Mucosa of rectum (tissue), 2 donors: ENCODE results near the gene LIPI.
"Not testable (repeated sequence)": the region's sequence is repeated elsewhere in the genome, so short reads cannot be mapped to it uniquely, and the experiment has no call there.

Experiments
- H3K27ac ChIP-seq, 2 donors: one replicate each; pipeline ENCODE4 v1.7.0; 2013; ENCODE audit warnings: inconsistent platforms in 2 of 2, low read depth in 2 of 2, low read length in 2 of 2
- H3K27me3 ChIP-seq, 2 donors: one replicate each; pipeline ENCODE4 v1.7.0; 2013; ENCODE audit warnings: low read length in 2 of 2; ENCODE audit not compliant: control insufficient read depth in 2 of 2, insufficient read depth in 2 of 2
- H3K36me3 ChIP-seq, 2 donors: one replicate each; pipeline ENCODE4 v1.7.0; 2013; ENCODE audit warnings: low read length in 2 of 2; ENCODE audit not compliant: control insufficient read depth in 2 of 2, insufficient read depth in 2 of 2
- H3K4me1 ChIP-seq, 2 donors: one replicate each; pipeline ENCODE4 v1.7.0; 2013; ENCODE audit warnings: low read length in 2 of 2, mild to moderate bottlenecking in 1 of 2; ENCODE audit not compliant: control insufficient read depth in 2 of 2, insufficient read depth in 2 of 2
- H3K4me3 ChIP-seq, 2 donors: one replicate each; pipeline ENCODE4 v1.7.0; 2013; ENCODE audit warnings: low read length in 2 of 2
- H3K9ac ChIP-seq, 2 donors: one replicate each; pipeline ENCODE4 v1.7.0; 2013; ENCODE audit warnings: low read length in 2 of 2, low read depth in 1 of 2, mild to moderate bottlenecking in 1 of 2
- H3K9me3 ChIP-seq, 2 donors: one replicate each; pipeline ENCODE4 v1.7.0; 2013; ENCODE audit warnings: low read length in 2 of 2; ENCODE audit not compliant: control insufficient read depth in 2 of 2
- donor health status: healthy.
- donor health status: Normal muscosa, but diverticular disease.

The LIPI gene

GRCh38 chr21:14236180-14236579 lies 25.4 kb upstream of the LIPI start:
- H3K27ac ChIP-seq = no peak overlapping the region
- no peaks in the 10 kb centered on the region for H3K9me3 ChIP-seq
- no peaks in the 10 kb centered on the region for H3K4me1 ChIP-seq
- no peaks in the 10 kb centered on the region for H3K27me3 ChIP-seq
- no peak overlapping the region for H3K9ac ChIP-seq
- H3K4me3 ChIP-seq = no peak overlapping the region
- no peaks in the 10 kb centered on the region for H3K36me3 ChIP-seq

GRCh38 chr21:14235101-14235500 lies 24.3 kb upstream of the LIPI start:
- Histone ChIP-seq H3K4me3 (no peak overlapping the region), H3K36me3 (no peaks in the 10 kb centered on the region), H3K4me1 (no peaks in the 10 kb centered on the region), H3K9me3 (no peaks in the 10 kb centered on the region), H3K27me3 (no peaks in the 10 kb centered on the region), H3K27ac (no peak overlapping the region), H3K9ac (no peak overlapping the region)

GRCh38 chr21:14229399-14229798 lies 18.6 kb upstream of the LIPI start:
- Histone ChIP-seq H3K4me1 (no peaks in the 10 kb centered on the region), H3K36me3 (no peaks in the 10 kb centered on the region), H3K9ac (no peak overlapping the region), H3K9me3 (no peaks in the 10 kb centered on the region), H3K4me3 (no peak overlapping the region), H3K27ac (no peak overlapping the region), H3K27me3 (no peaks in the 10 kb centered on the region)

GRCh38 chr21:14223365-14223764 lies 12.6 kb upstream of the LIPI start:
- no peaks in the 10 kb centered on the region for H3K4me1 ChIP-seq
- H3K4me3 ChIP-seq = no peak overlapping the region
- no peaks in the 10 kb centered on the region for H3K27me3 ChIP-seq
- H3K9ac ChIP-seq = no peak overlapping the region
- H3K36me3 ChIP-seq = no peaks in the 10 kb centered on the region
- no peaks in the 10 kb centered on the region for H3K9me3 ChIP-seq
- no peak overlapping the region for H3K27ac ChIP-seq

GRCh38 chr21:14215971-14216641 lies 5.4 kb upstream of the LIPI start, which contains the start of gene RBM11:
Gene RBM11, plus strand, starts transcription at chr21:14216157. Its CDS starts 30 bp downstream, at chr21:14216187.
- Histone ChIP-seq H3K27ac (no peak within 1 kb of the TSS), H3K4me1 (no peaks in the 10 kb centered on the region), H3K4me3 (peak within 1 kb of the TSS; percentile 54 to 78), H3K36me3 (no peaks in the 10 kb centered on the region), H3K27me3 (no peaks in the 10 kb centered on the region), H3K9me3 (no peaks in the 10 kb centered on the region), H3K9ac (peak within 1 kb of the TSS; percentile 26 to 36)

- Histone ChIP-seq H3K27me3 (no peaks in the 10 kb centered on the region), H3K4me3 (no peak overlapping the region), H3K9me3 (no peaks in the 10 kb centered on the region), H3K9ac (no peak overlapping the region), H3K27ac (no peak overlapping the region), H3K36me3 (no peaks in the 10 kb centered on the region), H3K4me1 (no peaks in the 10 kb centered on the region)
These were observed 2.4 kb upstream of the LIPI start for GRCh38 chr21:14213164-14213563.

- Histone ChIP-seq H3K4me3 (no peak overlapping the region), H3K9me3 (no peaks in the 10 kb centered on the region), H3K4me1 (no peaks in the 10 kb centered on the region), H3K36me3 (no peaks in the 10 kb centered on the region), H3K27me3 (no peaks in the 10 kb centered on the region), H3K9ac (no peak overlapping the region), H3K27ac (no peak overlapping the region)
These were observed 4.5 kb downstream of the LIPI start for GRCh38 chr21:14206222-14206621.

GRCh38 chr21:14166463-14167223 lies 44.1 kb downstream of the LIPI start:
- H3K4me1 ChIP-seq, H3K36me3 ChIP-seq, H3K4me3 ChIP-seq, H3K27me3 ChIP-seq, H3K9me3 ChIP-seq, H3K9ac ChIP-seq, H3K27ac ChIP-seq: not testable (repeated sequence)

- Histone ChIP-seq H3K27ac (no peak overlapping the region), H3K9me3 (no peaks in the 10 kb centered on the region)
These were observed 66.8 kb downstream of the LIPI start for GRCh38 chr21:14143999-14144398.

GRCh38 chr21:14124266-14124665 lies 86.5 kb downstream of the LIPI start:
- H3K27me3 ChIP-seq = no peaks in the 10 kb centered on the region
- H3K4me1 ChIP-seq = no peaks in the 10 kb centered on the region
- no peak overlapping the region for H3K9ac ChIP-seq
- no peak overlapping the region for H3K4me3 ChIP-seq
- H3K9me3 ChIP-seq = no peaks in the 10 kb centered on the region
- no peak overlapping the region for H3K27ac ChIP-seq
- H3K36me3 ChIP-seq = no peaks in the 10 kb centered on the region

More at GRCh38 chr21:14143999-14144398, 66.8 kb downstream of the LIPI start:
- H3K4me3 ChIP-seq = no peak overlapping the region
- no peaks in the 10 kb centered on the region for H3K36me3 ChIP-seq
- H3K9ac ChIP-seq = no peak overlapping the region
- H3K27me3 ChIP-seq = no peaks in the 10 kb centered on the region
- H3K4me1 ChIP-seq = no peaks in the 10 kb centered on the region
